ENCODE measurements around the gene PLA2G4D. TPM values are rescaled to one million over a fixed set of nuclear protein-coding genes. Genes with fewer than 3 reads are reported as not detected.
A peak's percentile ranks its signal among the peaks of the same experiment; 100 is the strongest.

Gene PLA2G4D
- total RNA-seq, 4 donors from 2014 or later: 15.0 to 29.6 (median 24.4) TPM

DNA sequence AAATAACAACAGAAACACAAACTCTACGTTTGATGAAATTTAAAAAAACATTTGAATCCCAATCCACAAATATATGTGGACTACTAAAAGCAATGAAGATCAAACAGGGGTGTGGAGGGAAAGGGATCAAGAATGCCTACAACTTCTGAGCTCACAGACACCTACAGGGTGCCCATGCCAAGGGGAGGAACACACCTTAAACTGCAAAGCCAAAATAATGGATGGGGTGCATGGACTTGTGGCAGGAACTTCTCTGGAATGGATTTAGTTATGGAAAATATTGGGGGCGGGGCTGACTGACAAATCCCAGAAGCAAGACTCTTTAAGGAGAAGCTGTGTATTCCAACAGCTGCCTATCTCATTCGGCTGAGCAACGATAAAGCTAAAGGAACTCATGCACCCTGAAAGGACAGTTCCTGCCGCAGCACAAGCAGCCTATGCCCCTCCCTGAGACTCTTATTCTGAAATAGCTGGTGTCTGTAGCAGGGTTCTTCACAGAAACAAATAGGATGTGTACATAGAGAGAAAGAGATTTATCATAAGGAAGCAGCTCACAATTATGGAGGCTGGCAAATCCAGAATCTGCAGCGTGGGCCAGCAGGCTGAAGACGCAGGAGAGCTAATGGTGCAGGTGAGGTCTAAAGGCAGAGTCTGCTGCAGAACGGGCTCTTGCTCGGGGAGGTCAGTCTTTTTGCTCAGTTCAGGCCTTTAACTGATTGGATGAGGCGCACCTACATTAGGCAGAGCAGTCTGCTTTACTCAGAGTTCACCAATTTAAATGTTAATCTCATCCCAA lies 24.5 kb upstream of the PLA2G4D start:
- 24% methylated on average over 10 of the region's 10 CpGs for WGBS
- H3K36me3 ChIP-seq: no peaks in the 10 kb centered on the region
- no peak overlapping the region for H3K27ac ChIP-seq
- H3K4me1 ChIP-seq: peaks cover 12% of the 10 kb centered on the region
- no peaks in the 10 kb centered on the region for H3K9me3 ChIP-seq
- TF ChIP-seq POLR2AphosphoS5 (IDR thresholded peaks at IDR 0.05) (no peak), EP300 (IDR thresholded peaks at IDR 0.05) (no peak), POLR2A (IDR thresholded peaks at IDR 0.05) (no peak)
- TF ChIP-seq, protein P1, sequence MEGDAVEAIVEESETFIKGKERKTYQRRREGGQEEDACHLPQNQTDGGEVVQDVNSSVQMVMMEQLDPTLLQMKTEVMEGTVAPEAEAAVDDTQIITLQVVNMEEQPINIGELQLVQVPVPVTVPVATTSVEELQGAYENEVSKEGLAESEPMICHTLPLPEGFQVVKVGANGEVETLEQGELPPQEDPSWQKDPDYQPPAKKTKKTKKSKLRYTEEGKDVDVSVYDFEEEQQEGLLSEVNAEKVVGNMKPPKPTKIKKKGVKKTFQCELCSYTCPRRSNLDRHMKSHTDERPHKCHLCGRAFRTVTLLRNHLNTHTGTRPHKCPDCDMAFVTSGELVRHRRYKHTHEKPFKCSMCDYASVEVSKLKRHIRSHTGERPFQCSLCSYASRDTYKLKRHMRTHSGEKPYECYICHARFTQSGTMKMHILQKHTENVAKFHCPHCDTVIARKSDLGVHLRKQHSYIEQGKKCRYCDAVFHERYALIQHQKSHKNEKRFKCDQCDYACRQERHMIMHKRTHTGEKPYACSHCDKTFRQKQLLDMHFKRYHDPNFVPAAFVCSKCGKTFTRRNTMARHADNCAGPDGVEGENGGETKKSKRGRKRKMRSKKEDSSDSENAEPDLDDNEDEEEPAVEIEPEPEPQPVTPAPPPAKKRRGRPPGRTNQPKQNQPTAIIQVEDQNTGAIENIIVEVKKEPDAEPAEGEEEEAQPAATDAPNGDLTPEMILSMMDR (IDR thresholded peaks at IDR 0.05): no peak
- peak overlapping the region; percentile 25 for H3K4me3 ChIP-seq
- DNase-seq (ENCODE audit: low spot score in 2 of 2): no peak
- H3K27me3 ChIP-seq: no peaks in the 10 kb centered on the region

DNA sequence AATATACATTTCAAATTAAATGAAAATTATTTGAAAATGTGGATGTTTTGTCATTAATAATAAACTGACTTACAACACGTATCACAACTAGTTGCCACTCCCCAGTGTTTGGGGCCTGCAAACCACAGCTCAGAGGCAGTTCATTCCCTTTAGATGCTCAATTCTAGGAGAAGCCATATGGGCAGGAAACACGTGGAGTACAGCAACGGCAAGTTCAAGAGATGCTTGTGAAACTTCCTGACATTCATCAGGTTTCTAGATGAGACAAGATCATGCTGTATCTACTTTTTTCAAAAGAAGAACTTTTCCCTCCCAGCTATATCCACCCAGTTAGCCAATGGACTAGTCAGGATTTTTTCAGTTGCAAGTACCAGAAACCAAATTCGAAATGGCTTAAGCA lies 17.6 kb upstream of the PLA2G4D start:
- Histone ChIP-seq H3K27me3 (no peaks in the 10 kb centered on the region), H3K36me3 (no peaks in the 10 kb centered on the region), H3K9me3 (no peaks in the 10 kb centered on the region), H3K4me3 (no peak overlapping the region), H3K27ac (no peak overlapping the region), H3K4me1 (peaks cover 5% of the 10 kb centered on the region)
- peak in 1 of 2 donors; percentile 29 for DNase-seq (ENCODE audit: low spot score in 2 of 2)
- TF ChIP-seq, protein P1 (IDR thresholded peaks at IDR 0.05): no peak
- TF ChIP-seq POLR2A (IDR thresholded peaks at IDR 0.05) (no peak), POLR2AphosphoS5 (IDR thresholded peaks at IDR 0.05) (no peak), EP300 (IDR thresholded peaks at IDR 0.05) (no peak)
- 47% methylated on average over 4 of the region's 4 CpGs for WGBS

DNA sequence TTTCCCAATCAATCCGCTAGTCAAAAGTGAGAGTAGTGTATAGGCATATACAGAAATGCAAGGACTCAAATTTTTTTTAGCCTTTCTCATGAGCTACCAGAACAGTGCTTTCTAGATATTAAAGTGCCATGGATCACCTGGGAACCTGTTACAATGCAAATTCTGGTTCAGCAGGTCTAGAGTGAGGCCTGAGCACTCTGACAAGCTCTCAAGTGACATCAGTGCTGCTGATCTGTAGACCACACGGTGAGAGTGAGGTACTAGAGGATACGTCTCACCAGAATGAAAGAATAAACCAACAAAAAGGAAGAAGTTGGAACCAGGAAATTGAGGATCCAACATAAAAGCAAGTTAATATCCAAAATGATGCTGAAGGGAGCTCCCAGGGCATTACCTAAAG lies 16.0 kb upstream of the PLA2G4D start:
- Histone ChIP-seq H3K36me3 (no peaks in the 10 kb centered on the region), H3K4me3 (no peak overlapping the region), H3K27me3 (no peaks in the 10 kb centered on the region), H3K4me1 (peaks cover 12% of the 10 kb centered on the region), H3K27ac (no peak overlapping the region), H3K9me3 (no peaks in the 10 kb centered on the region)
- WGBS: 72% methylated on average over 3 of the region's 3 CpGs
- TF ChIP-seq POLR2A (IDR thresholded peaks at IDR 0.05) (no peak), EP300 (IDR thresholded peaks at IDR 0.05) (no peak), POLR2AphosphoS5 (IDR thresholded peaks at IDR 0.05) (no peak)
- TF ChIP-seq, protein P1 (IDR thresholded peaks at IDR 0.05): no peak
- no peak for DNase-seq (ENCODE audit: low spot score in 2 of 2)

DNA sequence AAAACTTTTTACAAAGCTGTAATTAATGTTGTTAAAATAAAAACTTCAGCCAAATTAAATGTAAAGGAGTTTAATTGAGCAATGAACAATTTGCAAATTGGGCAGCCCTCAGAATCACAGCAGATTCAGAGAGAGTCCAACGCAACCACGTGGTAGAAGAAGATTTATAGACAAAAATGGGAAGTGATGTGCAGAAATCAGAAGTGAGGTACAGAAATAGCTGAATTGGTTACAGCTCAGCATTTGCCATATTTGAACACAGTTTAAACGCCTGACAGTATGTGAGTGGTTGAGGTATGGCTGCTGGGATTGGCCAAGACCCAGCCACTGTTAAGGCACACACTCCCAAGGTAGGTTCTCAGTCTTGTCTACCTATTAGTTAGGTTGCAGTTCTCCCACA lies 14.4 kb upstream of the PLA2G4D start:
- Histone ChIP-seq H3K27me3 (no peaks in the 10 kb centered on the region), H3K36me3 (no peaks in the 10 kb centered on the region), H3K4me3 (no peak overlapping the region), H3K9me3 (no peaks in the 10 kb centered on the region), H3K4me1 (peaks cover 12% of the 10 kb centered on the region), H3K27ac (no peak overlapping the region)
- 72% methylated on average over 3 of the region's 3 CpGs for WGBS
- no peak for DNase-seq (ENCODE audit: low spot score in 2 of 2)
- TF ChIP-seq POLR2A (IDR thresholded peaks at IDR 0.05) (no peak), EP300 (IDR thresholded peaks at IDR 0.05) (no peak), POLR2AphosphoS5 (IDR thresholded peaks at IDR 0.05) (no peak)
- TF ChIP-seq, protein P1 (IDR thresholded peaks at IDR 0.05): no peak

DNA sequence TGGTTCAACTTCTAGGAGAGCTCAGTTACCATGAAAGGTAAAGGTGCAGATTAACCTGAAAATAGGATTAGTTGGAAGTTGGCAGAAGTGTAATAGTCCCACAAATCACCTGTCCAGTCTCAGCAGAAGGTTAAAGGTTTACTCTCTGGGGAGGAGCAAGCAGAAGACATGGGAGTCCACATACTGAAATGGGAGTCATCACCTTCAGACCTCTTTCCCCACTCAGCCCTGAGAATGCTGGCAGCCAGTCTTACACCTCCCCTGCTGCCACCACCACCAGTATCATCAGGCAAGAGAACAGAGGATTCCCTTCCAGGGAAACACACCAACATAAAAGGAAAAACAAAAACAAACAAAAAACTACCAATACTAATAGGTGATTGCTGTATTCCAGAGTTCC lies 13.8 kb upstream of the PLA2G4D start:
- Histone ChIP-seq H3K9me3 (no peaks in the 10 kb centered on the region), H3K27me3 (no peaks in the 10 kb centered on the region), H3K4me3 (no peak overlapping the region), H3K36me3 (no peaks in the 10 kb centered on the region), H3K4me1 (peaks cover 12% of the 10 kb centered on the region), H3K27ac (no peak overlapping the region)
- TF ChIP-seq EP300 (IDR thresholded peaks at IDR 0.05) (no peak), POLR2AphosphoS5 (IDR thresholded peaks at IDR 0.05) (no peak), POLR2A (IDR thresholded peaks at IDR 0.05) (no peak)
- TF ChIP-seq, protein P1 (IDR thresholded peaks at IDR 0.05): no peak
- DNase-seq (ENCODE audit: low spot score in 2 of 2): no peak

Data from suprapubic skin (tissue), 4 donors.